ENCODE results near the gene CDK13. TPM values are rescaled to one million over a fixed set of nuclear protein-coding genes. Genes with fewer than 3 reads are reported as not detected.

CDK13 gene
- total RNA-seq, 2 experiments from 2014 or later, result 135 to 138 TPM

GRCh38 chr7:40008223-40008815, 58.3 kb downstream of the CDK13 start:
- no peak overlapping the region for H3K4me3 Mint-ChIP-seq
- H3K27me3 Mint-ChIP-seq, result no peaks in the 10 kb centered on the region
- no peak overlapping the region for H3K27ac ChIP-seq (ENCODE audit: low read depth in 1 of 2, low read length in 2 of 2)
- peaks cover 81% of the 10 kb centered on the region for H3K36me3 Mint-ChIP-seq (ENCODE audit: low read depth)
- ATAC-seq (ENCODE audit: poor library complexity) (no peak), DNase-seq (no peak)
- no peaks in the 10 kb centered on the region for H3K9me3 ChIP-seq (ENCODE audit: control insufficient read depth in 1 of 2, insufficient read depth in 1 of 2, low read length in 2 of 2)
- no peaks in the 10 kb centered on the region for H3K9me3 Mint-ChIP-seq
- H3K27me3 ChIP-seq (ENCODE audit: control insufficient read depth in 1 of 2, insufficient read depth in 2 of 2, low read length in 2 of 2), result no peaks in the 10 kb centered on the region
- CTCF ChIA-PET, result no interaction called here
- intact Hi-C loops (cut with DNase I, micrococcal nuclease), result no loop called here
- H3K36me3 ChIP-seq (ENCODE audit: insufficient read depth, low read length), result peaks cover 14% of the 10 kb centered on the region
- POLR2A ChIA-PET, result no interaction called here
- H3K4me1 Mint-ChIP-seq (ENCODE audit: low read depth), result peaks cover 19% of the 10 kb centered on the region
- H3K4me3 ChIP-seq (ENCODE audit: low read length), result no peak overlapping the region
- TF ChIP-seq CTCF (IDR thresholded peaks at IDR 0.05), result no peak
- no peak overlapping the region for H3K27ac Mint-ChIP-seq
- H3K4me1 ChIP-seq (ENCODE audit: insufficient read depth, low read length), result no peaks in the 10 kb centered on the region

- H3K9me3 ChIP-seq (ENCODE audit: control insufficient read depth in 1 of 2, insufficient read depth in 1 of 2, low read length in 2 of 2), result no peaks in the 10 kb centered on the region
- H3K4me1 ChIP-seq (ENCODE audit: insufficient read depth, low read length), result no peaks in the 10 kb centered on the region
- H3K36me3 ChIP-seq (ENCODE audit: insufficient read depth, low read length), result peaks cover 8% of the 10 kb centered on the region
- POLR2A ChIA-PET, result no interaction called here
- H3K4me1 Mint-ChIP-seq (ENCODE audit: low read depth), result peaks cover 19% of the 10 kb centered on the region
- ATAC-seq (ENCODE audit: poor library complexity) (no peak), DNase-seq (no peak)
- H3K27ac Mint-ChIP-seq, result no peak overlapping the region
- intact Hi-C loops (cut with DNase I, micrococcal nuclease), result no loop called here
- no peak for TF ChIP-seq CTCF (IDR thresholded peaks at IDR 0.05)
- H3K36me3 Mint-ChIP-seq (ENCODE audit: low read depth), result peaks cover 76% of the 10 kb centered on the region
- H3K4me3 Mint-ChIP-seq, result no peak overlapping the region
- no peaks in the 10 kb centered on the region for H3K9me3 Mint-ChIP-seq
- H3K27me3 ChIP-seq (ENCODE audit: control insufficient read depth in 1 of 2, insufficient read depth in 2 of 2, low read length in 2 of 2), result no peaks in the 10 kb centered on the region
- H3K4me3 ChIP-seq (ENCODE audit: low read length), result no peak overlapping the region
- no peaks in the 10 kb centered on the region for H3K27me3 Mint-ChIP-seq
- no peak overlapping the region for H3K27ac ChIP-seq (ENCODE audit: low read depth in 1 of 2, low read length in 2 of 2)
- CTCF ChIA-PET, result no interaction called here
Observed at GRCh38 chr7:40009301-40009700, 59.2 kb downstream of the CDK13 start.

GRCh38 chr7:40014376-40014775, 64.3 kb downstream of the CDK13 start:
- H3K27me3 Mint-ChIP-seq, result no peaks in the 10 kb centered on the region
- no peak overlapping the region for H3K4me3 Mint-ChIP-seq
- peaks cover 27% of the 10 kb centered on the region for H3K4me1 Mint-ChIP-seq (ENCODE audit: low read depth)
- Histone ChIP-seq H3K9me3 (ENCODE audit: control insufficient read depth in 1 of 2, insufficient read depth in 1 of 2, low read length in 2 of 2) (no peaks in the 10 kb centered on the region), H3K4me1 (ENCODE audit: insufficient read depth, low read length) (no peaks in the 10 kb centered on the region), H3K4me3 (ENCODE audit: low read length) (no peak overlapping the region), H3K27me3 (ENCODE audit: control insufficient read depth in 1 of 2, insufficient read depth in 2 of 2, low read length in 2 of 2) (no peaks in the 10 kb centered on the region), H3K36me3 (ENCODE audit: insufficient read depth, low read length) (peaks cover 18% of the 10 kb centered on the region), H3K27ac (ENCODE audit: low read depth in 1 of 2, low read length in 2 of 2) (no peak overlapping the region)
- no peak for TF ChIP-seq CTCF (IDR thresholded peaks at IDR 0.05)
- H3K27ac Mint-ChIP-seq, result peak overlapping the region; percentile 3
- H3K9me3 Mint-ChIP-seq, result no peaks in the 10 kb centered on the region
- CTCF ChIA-PET, result interaction anchor here (0.7 to 0.9 kb wide), 3 partner anchors 10 to 55 kb away, joined by 3 read pairs; no protein-coding TSS in a partner anchor
- no peak for DNase-seq
- POLR2A ChIA-PET, result no interaction called here
- ATAC-seq (ENCODE audit: poor library complexity), result no peak
- intact Hi-C loops (cut with DNase I, micrococcal nuclease), result no loop called here
- peaks cover 66% of the 10 kb centered on the region for H3K36me3 Mint-ChIP-seq (ENCODE audit: low read depth)
